Neural progenitor cell (in vitro differentiated cells): ENCODE results near the gene GBP3.

Source experiments
- EZH2 ChIP-seq: fragments of 200-600 bp; sonication (generic); IDR thresholded peaks from 2 replicates; pipeline ENCODE4 v1.6.1; 2017; ENCODE audit warnings: antibody characterized with exemption, mild to moderate bottlenecking, moderate library complexity
- TF ChIP-seq, protein P1 (sequence below): fragments of 200-600 bp; sonication (generic); IDR thresholded peaks from 2 replicates; pipeline ENCODE4 v1.5.1; 2017; ENCODE audit warnings: antibody characterized with exemption, mild to moderate bottlenecking

DNA sequence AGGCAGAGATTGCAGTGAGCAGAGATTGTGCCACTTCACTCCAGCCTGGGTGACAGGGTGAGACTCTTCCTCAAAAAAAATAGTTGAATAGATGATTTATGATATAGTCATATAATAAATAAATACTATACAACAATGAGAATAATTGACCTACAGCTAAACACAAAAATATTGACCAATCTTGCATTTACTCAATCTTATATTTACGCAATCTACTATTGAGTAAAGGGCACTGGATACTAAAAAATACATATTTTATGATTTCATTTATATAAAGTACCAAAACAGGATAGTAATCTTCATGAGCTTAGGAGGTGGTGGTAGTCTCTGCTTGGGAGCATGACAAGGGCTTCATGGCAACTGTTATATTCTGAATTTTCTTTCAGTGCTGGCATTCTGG lies 19.1 kb upstream of the GBP3 start:
- no peak for TF ChIP-seq EZH2
- TF ChIP-seq, protein P1, sequence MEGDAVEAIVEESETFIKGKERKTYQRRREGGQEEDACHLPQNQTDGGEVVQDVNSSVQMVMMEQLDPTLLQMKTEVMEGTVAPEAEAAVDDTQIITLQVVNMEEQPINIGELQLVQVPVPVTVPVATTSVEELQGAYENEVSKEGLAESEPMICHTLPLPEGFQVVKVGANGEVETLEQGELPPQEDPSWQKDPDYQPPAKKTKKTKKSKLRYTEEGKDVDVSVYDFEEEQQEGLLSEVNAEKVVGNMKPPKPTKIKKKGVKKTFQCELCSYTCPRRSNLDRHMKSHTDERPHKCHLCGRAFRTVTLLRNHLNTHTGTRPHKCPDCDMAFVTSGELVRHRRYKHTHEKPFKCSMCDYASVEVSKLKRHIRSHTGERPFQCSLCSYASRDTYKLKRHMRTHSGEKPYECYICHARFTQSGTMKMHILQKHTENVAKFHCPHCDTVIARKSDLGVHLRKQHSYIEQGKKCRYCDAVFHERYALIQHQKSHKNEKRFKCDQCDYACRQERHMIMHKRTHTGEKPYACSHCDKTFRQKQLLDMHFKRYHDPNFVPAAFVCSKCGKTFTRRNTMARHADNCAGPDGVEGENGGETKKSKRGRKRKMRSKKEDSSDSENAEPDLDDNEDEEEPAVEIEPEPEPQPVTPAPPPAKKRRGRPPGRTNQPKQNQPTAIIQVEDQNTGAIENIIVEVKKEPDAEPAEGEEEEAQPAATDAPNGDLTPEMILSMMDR, result no peak
